Measurements from ENCODE around the gene TBC1D16. TPM values are rescaled to one million over a fixed set of nuclear protein-coding genes. Genes with fewer than 3 reads are reported as not detected.

The TBC1D16 gene
- total RNA-seq, 2 experiments from 2014 or later = 0.38 to 0.74 TPM

GRCh38 chr17:80025140-80025539, 10.5 kb downstream of the TBC1D16 start:
- no peak overlapping the region for H2AFZ ChIP-seq (ENCODE audit: low read length)
- H3K4me1 ChIP-seq (ENCODE audit: insufficient read depth, low read length, poor library complexity, severe bottlenecking) = no peaks in the 10 kb centered on the region
- no TSS peak for BruUV-seq (replicated peaks)
- CTCF ChIA-PET (ENCODE audit: unreplicated experiment) = no interaction called here
- no peaks in the 10 kb centered on the region for H3K36me3 ChIP-seq (ENCODE audit: insufficient read depth, low read length)
- no peaks in the 10 kb centered on the region for H4K20me1 ChIP-seq (ENCODE audit: insufficient read depth, low read length)
- TF ChIP-seq CTCF (conservative IDR thresholded peaks at IDR 0.05; ENCODE audit: low read length) = no peak
- TF ChIP-seq EZH2phosphoT487 (IDR thresholded peaks at IDR 0.05; ENCODE audit: borderline replicate concordance, low read depth, low read length) = no peak
- POLR2A ChIA-PET = no interaction called here
- DNase-seq (ENCODE audit: low spot score) = no peak
- H3K9me3 ChIP-seq (ENCODE audit: low read length) = no peaks in the 10 kb centered on the region
- no peaks in the 10 kb centered on the region for H3K79me2 ChIP-seq (ENCODE audit: insufficient read depth, low read depth, low read length)
- no peak overlapping the region for H3K4me3 ChIP-seq (ENCODE audit: low read depth, low read length, poor library complexity, severe bottlenecking)
- H3K27ac ChIP-seq (ENCODE audit: low read depth, low read length, poor library complexity, severe bottlenecking) = no peak overlapping the region
- intact Hi-C loops (cut with micrococcal nuclease; ENCODE audit: unreplicated experiment) = no loop called here
- no peaks in the 10 kb centered on the region for H3K9me2 ChIP-seq (ENCODE audit: insufficient read depth, low read length)
- no peak overlapping the region for H3K4me2 ChIP-seq (ENCODE audit: low read length)

GRCh38 chr17:80024206-80024972, 11.3 kb downstream of the TBC1D16 start:
- TF ChIP-seq EZH2phosphoT487 (IDR thresholded peaks at IDR 0.05; ENCODE audit: borderline replicate concordance, low read depth, low read length) = no peak
- no peak for TF ChIP-seq CTCF (conservative IDR thresholded peaks at IDR 0.05; ENCODE audit: low read length)
- Histone ChIP-seq H3K4me2 (ENCODE audit: low read length) (no peak overlapping the region), H3K4me3 (ENCODE audit: low read depth, low read length, poor library complexity, severe bottlenecking) (no peak overlapping the region), H3K27ac (ENCODE audit: low read depth, low read length, poor library complexity, severe bottlenecking) (no peak overlapping the region), H3K36me3 (ENCODE audit: insufficient read depth, low read length) (no peaks in the 10 kb centered on the region), H2AFZ (ENCODE audit: low read length) (no peak overlapping the region), H4K20me1 (ENCODE audit: insufficient read depth, low read length) (no peaks in the 10 kb centered on the region), H3K9me2 (ENCODE audit: insufficient read depth, low read length) (no peaks in the 10 kb centered on the region), H3K9me3 (ENCODE audit: low read length) (no peaks in the 10 kb centered on the region), H3K4me1 (ENCODE audit: insufficient read depth, low read length, poor library complexity, severe bottlenecking) (no peaks in the 10 kb centered on the region), H3K79me2 (ENCODE audit: insufficient read depth, low read depth, low read length) (no peaks in the 10 kb centered on the region)
- no TSS peak for BruUV-seq (replicated peaks)
- no peak for DNase-seq (ENCODE audit: low spot score)
- ChIA-PET CTCF (ENCODE audit: unreplicated experiment) (no interaction called here), POLR2A (no interaction called here)
- intact Hi-C loops (cut with micrococcal nuclease; ENCODE audit: unreplicated experiment) = no loop called here

GRCh38 chr17:80023481-80024205, 12.0 kb downstream of the TBC1D16 start:
- intact Hi-C loops (cut with micrococcal nuclease; ENCODE audit: unreplicated experiment) = no loop called here
- Histone ChIP-seq H3K4me2 (ENCODE audit: low read length) (no peak overlapping the region), H3K36me3 (ENCODE audit: insufficient read depth, low read length) (no peaks in the 10 kb centered on the region), H3K4me1 (ENCODE audit: insufficient read depth, low read length, poor library complexity, severe bottlenecking) (no peaks in the 10 kb centered on the region), H3K27ac (ENCODE audit: low read depth, low read length, poor library complexity, severe bottlenecking) (no peak overlapping the region), H3K4me3 (ENCODE audit: low read depth, low read length, poor library complexity, severe bottlenecking) (no peak overlapping the region), H3K9me2 (ENCODE audit: insufficient read depth, low read length) (no peaks in the 10 kb centered on the region), H3K9me3 (ENCODE audit: low read length) (no peaks in the 10 kb centered on the region), H3K79me2 (ENCODE audit: insufficient read depth, low read depth, low read length) (no peaks in the 10 kb centered on the region), H2AFZ (ENCODE audit: low read length) (no peak overlapping the region), H4K20me1 (ENCODE audit: insufficient read depth, low read length) (no peaks in the 10 kb centered on the region)
- BruUV-seq (replicated peaks) = no TSS peak
- ChIA-PET CTCF (ENCODE audit: unreplicated experiment) (no interaction called here), POLR2A (no interaction called here)
- TF ChIP-seq CTCF (conservative IDR thresholded peaks at IDR 0.05; ENCODE audit: low read length) (no peak), EZH2phosphoT487 (IDR thresholded peaks at IDR 0.05; ENCODE audit: borderline replicate concordance, low read depth, low read length) (no peak)
- DNase-seq (ENCODE audit: low spot score) = no peak

Measured in OCI-LY7 (cell line).